A673 (cell line): Measurements from ENCODE around the gene DXO. TPM values are rescaled to one million over a fixed set of nuclear protein-coding genes. Genes with fewer than 3 reads are reported as not detected.
"Not testable (repeated sequence)": the region's sequence is repeated elsewhere in the genome, so short reads cannot be mapped to it uniquely, and the experiment has no call there.

Source experiments
- Bru-seq: library from RNA; stranded (reverse); fragments of 400-500 nt; gene quantifications from one replicate; lab custom pipeline; 2021; lab: Mats Ljungman, UMichigan
- BruChase-seq, 2 experiments: library from RNA; stranded (reverse); fragments of 400-500 nt; gene quantifications; one replicate each; lab custom pipeline; 2021; lab: Mats Ljungman, UMichigan
- BruUV-seq: library from RNA; stranded (reverse); fragments of 400-500 nt; replicated peaks from 2 replicates; lab custom pipeline; 2021; lab: Mats Ljungman, UMichigan
- CTCF ChIA-PET: fragments of 300-600 bp; sonication (Branson Sonifier 250); formaldehyde crosslinking; loops from one replicate; lab custom pipeline; 2022; ENCODE audit warnings: antibody characterized with exemption; lab: Charles Lee
- POLR2A ChIA-PET: fragments of 300-600 bp; sonication (Branson Sonifier 250); formaldehyde crosslinking; loops from one replicate; lab custom pipeline; 2022; ENCODE audit warnings: antibody characterized with exemption; ENCODE audit not compliant: low non-redundant PET; lab: Charles Lee
- DNase-seq: peaks from one replicate; pipeline ENCODE4 v3.0.0-alpha.2; 2015; ENCODE audit warnings: low spot score
- H3K27ac ChIP-seq: fragments of 200-600 bp; sonication (generic); 2 replicates; pipeline ENCODE4 v1.5.1; 2016; ENCODE audit warnings: mixed run types, low read depth, mild to moderate bottlenecking, mixed read lengths, antibody characterized with exemption, low read length; ENCODE audit not compliant: poor library complexity, severe bottlenecking
- H3K27me3 ChIP-seq: fragments of 200-600 bp; sonication (generic); replicated peaks from 2 replicates; pipeline ENCODE4 v1.6.1; 2017; ENCODE audit warnings: mixed run types, low read depth, mild to moderate bottlenecking, mixed read lengths, antibody characterized with exemption, low read length; ENCODE audit not compliant: insufficient read depth, poor library complexity
- H3K36me3 ChIP-seq: fragments of 200-600 bp; sonication (generic); 2 replicates; pipeline ENCODE4 v1.6.1; 2016; ENCODE audit warnings: mixed run types, mild to moderate bottlenecking, mixed read lengths, antibody characterized with exemption, low read length; ENCODE audit not compliant: insufficient read depth, poor library complexity, severe bottlenecking
- H3K4me1 ChIP-seq: fragments of 200-600 bp; sonication (generic); 2 replicates; pipeline ENCODE4 v1.6.1; 2017; ENCODE audit warnings: mixed run types, mild to moderate bottlenecking, mixed read lengths, antibody characterized with exemption, low read length; ENCODE audit not compliant: insufficient read depth, poor library complexity, severe bottlenecking
- H3K4me3 ChIP-seq: fragments of 200-600 bp; sonication (generic); 2 replicates; pipeline ENCODE4 v1.5.1; 2016; ENCODE audit warnings: low read depth, mixed run types, mild to moderate bottlenecking, mixed read lengths, low read length; ENCODE audit not compliant: poor library complexity, severe bottlenecking
- H3K9me3 ChIP-seq: fragments of 200-600 bp; sonication (generic); 2 replicates; pipeline ENCODE4 v1.6.1; 2016; ENCODE audit warnings: mixed run types, low read depth, mild to moderate bottlenecking, mixed read lengths, antibody characterized with exemption, low read length; ENCODE audit not compliant: poor library complexity, severe bottlenecking
- EZH2 ChIP-seq: fragments of 200-600 bp; sonication (generic); IDR thresholded peaks from 2 replicates; pipeline ENCODE4 v1.6.1; 2017; ENCODE audit warnings: borderline replicate concordance, low read depth, mild to moderate bottlenecking, mixed read lengths, antibody characterized with exemption, low read length; ENCODE audit not compliant: poor library complexity, severe bottlenecking
- intact Hi-C: fragments of 100-400 bp; cut with micrococcal nuclease; formaldehyde crosslinking; loops from one replicate; pipeline ENCODE4 v1.10.0; 2022; ENCODE audit not compliant: unreplicated experiment
- long read RNA-seq: library from polyadenylated mRNA; stranded (forward); transcript quantifications from one replicate; pipeline ENCODE4 v2.0.0, GENCODE V29; 2022
- total RNA-seq: library from RNA; stranded (reverse); gene quantifications from 2 replicates; pipeline ENCODE4 v1.2.3, GENCODE V29; 2021
- TF ChIP-seq, protein P1 (sequence below): fragments of 300-800, 200-600 bp; sonication (generic); conservative IDR thresholded peaks from 2 replicates; pipeline ENCODE4 v1.5.1; 2017; ENCODE audit warnings: low read depth, mild to moderate bottlenecking, antibody characterized with exemption, low read length, moderate library complexity, mixed read lengths

Gene DXO
- 35.6 and 37.2 TPM in 2 replicates for total RNA-seq
- percentile 60 among the genes with signal in this experiment for Bru-seq, nascent RNA
- BruChase-seq, experiment 1, labeled RNA remaining after a 2-hour chase, result percentile 68 among the genes with signal in this experiment
- BruChase-seq, experiment 2, labeled RNA remaining after a 6-hour chase, result percentile 74 among the genes with signal in this experiment
- long read RNA-seq, transcript DXO-202 (7 exons, 1,667 nt), result minor isoform, 5 of 67 reads
- long read RNA-seq, transcript DXO-201 (7 exons, 1,628 nt), result major isoform, 37 of 67 reads
- long read RNA-seq, partial matches to known transcripts, result 4 of 67 reads
- long read RNA-seq, other reads (novel, unspliced or antisense), result 19 of 67 reads

- BruUV-seq, result no TSS peak
These were observed at the start of gene DXO for GRCh38 chr6:31971993-31972708. Gene DXO (minus strand): TSS chr6:31972138. CDS start chr6:31971675, 463 bp downstream.

GRCh38 chr6:32014547-32014946, 42.6 kb upstream of the DXO start, which contains the start of gene C4B:
Gene C4B (plus strand): TSS chr6:32014795. CDS start chr6:32014846, 51 bp downstream.
- H3K27me3 ChIP-seq, CTCF ChIA-PET, H3K4me1 ChIP-seq, intact Hi-C loops, H3K36me3 ChIP-seq, DNase-seq, BruUV-seq, H3K27ac ChIP-seq, H3K9me3 ChIP-seq, POLR2A ChIA-PET, H3K4me3 ChIP-seq: not testable (repeated sequence)

More at GRCh38 chr6:31971993-31972708, at the start of gene DXO:
- peaks cover 19% of the 10 kb centered on the region for H3K4me1 ChIP-seq
- peak within 1 kb of the TSS; percentile 65 for H3K4me3 ChIP-seq
- H3K27ac ChIP-seq, result peak within 1 kb of the TSS; percentile 93
- peaks cover 29% of the 10 kb centered on the region for H3K36me3 ChIP-seq
- POLR2A ChIA-PET, result interaction anchor here (0.5 to 0.6 kb wide), 3 partner anchors 226 to 474 kb away, joined by 4 to 9 read pairs (median 8); partner anchors contain the start of gene ABHD16A
- no peak for TF ChIP-seq EZH2
- TF ChIP-seq, protein P1, sequence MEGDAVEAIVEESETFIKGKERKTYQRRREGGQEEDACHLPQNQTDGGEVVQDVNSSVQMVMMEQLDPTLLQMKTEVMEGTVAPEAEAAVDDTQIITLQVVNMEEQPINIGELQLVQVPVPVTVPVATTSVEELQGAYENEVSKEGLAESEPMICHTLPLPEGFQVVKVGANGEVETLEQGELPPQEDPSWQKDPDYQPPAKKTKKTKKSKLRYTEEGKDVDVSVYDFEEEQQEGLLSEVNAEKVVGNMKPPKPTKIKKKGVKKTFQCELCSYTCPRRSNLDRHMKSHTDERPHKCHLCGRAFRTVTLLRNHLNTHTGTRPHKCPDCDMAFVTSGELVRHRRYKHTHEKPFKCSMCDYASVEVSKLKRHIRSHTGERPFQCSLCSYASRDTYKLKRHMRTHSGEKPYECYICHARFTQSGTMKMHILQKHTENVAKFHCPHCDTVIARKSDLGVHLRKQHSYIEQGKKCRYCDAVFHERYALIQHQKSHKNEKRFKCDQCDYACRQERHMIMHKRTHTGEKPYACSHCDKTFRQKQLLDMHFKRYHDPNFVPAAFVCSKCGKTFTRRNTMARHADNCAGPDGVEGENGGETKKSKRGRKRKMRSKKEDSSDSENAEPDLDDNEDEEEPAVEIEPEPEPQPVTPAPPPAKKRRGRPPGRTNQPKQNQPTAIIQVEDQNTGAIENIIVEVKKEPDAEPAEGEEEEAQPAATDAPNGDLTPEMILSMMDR, result no peak
- intact Hi-C loops, result no loop called here
- no peaks in the 10 kb centered on the region for H3K27me3 ChIP-seq
- CTCF ChIA-PET, result interaction anchor here (0.8 kb wide), 1 partner anchor 20 kb away, joined by 4 read pairs; no protein-coding TSS in a partner anchor
- peak; percentile 99 for DNase-seq
- no peaks in the 10 kb centered on the region for H3K9me3 ChIP-seq

DNA sequence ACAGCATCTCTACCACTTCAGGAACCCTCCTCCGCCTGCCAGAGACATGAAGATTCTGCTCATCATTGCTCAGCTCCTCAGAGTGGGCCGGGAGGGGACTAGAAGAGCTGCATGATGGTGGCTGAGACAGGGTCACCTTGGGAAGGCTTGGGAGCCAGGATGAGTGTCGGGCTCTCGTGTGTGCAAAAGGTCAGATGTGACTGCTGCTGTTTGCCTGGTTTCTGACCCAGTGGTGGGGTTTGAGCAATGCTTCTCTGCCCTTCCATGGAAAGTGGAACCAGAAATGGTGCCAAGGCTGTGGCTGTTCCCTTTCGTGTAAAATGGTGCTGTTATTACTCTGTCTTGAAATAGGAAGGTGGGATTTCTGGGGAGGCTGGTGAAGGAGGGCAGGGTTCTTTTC, 41.8 kb upstream of the DXO start:
- H3K27ac ChIP-seq, H3K27me3 ChIP-seq, CTCF ChIA-PET, H3K36me3 ChIP-seq, H3K4me1 ChIP-seq, POLR2A ChIA-PET, H3K9me3 ChIP-seq, intact Hi-C loops, BruUV-seq, H3K4me3 ChIP-seq, DNase-seq: not testable (repeated sequence)

GRCh38 chr6:32012941-32013617, 41.1 kb upstream of the DXO start:
- H3K4me1 ChIP-seq, H3K36me3 ChIP-seq, BruUV-seq, DNase-seq, H3K4me3 ChIP-seq, POLR2A ChIA-PET, CTCF ChIA-PET, intact Hi-C loops, H3K27me3 ChIP-seq, H3K27ac ChIP-seq, H3K9me3 ChIP-seq: not testable (repeated sequence)

DNA sequence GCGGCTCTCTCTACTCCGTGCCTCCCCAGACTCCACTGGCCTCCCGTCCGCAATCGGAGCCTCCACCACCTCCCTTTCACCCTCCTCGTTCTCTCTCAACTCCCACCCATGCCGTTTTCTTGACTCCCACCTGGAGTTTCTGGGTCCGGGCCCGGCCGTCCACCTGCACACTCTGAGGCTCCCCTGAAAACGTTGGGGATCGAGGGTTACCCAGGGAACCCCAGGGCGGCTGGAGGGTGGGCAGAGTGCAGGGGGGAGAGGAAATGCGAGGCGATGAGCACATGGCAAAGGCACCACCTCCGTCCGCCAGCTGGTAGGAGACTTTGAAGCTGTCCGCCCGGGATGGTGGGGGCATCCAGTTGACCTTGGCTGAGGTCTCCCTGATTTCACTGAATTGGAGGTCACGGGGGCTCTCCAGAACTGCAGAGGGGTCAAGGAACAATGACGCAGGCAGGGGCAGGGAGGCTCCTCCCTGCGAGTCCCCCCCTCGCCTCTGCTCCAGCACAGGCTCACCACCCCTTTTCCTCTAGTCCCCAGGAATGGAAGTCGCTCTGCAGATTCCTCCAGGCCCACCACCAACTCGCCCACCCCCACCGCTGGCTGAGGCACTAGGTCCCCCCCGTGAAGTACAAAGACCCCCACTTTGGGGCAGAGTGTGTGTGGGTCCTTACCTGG, 39.1 kb upstream of the DXO start:
- POLR2A ChIA-PET, CTCF ChIA-PET, H3K4me1 ChIP-seq, intact Hi-C loops, H3K36me3 ChIP-seq, H3K4me3 ChIP-seq, DNase-seq, BruUV-seq, H3K9me3 ChIP-seq, H3K27ac ChIP-seq, H3K27me3 ChIP-seq: not testable (repeated sequence)

- intact Hi-C loops, H3K4me1 ChIP-seq, H3K36me3 ChIP-seq, H3K4me3 ChIP-seq, H3K27ac ChIP-seq, POLR2A ChIA-PET, BruUV-seq, DNase-seq, H3K27me3 ChIP-seq, H3K9me3 ChIP-seq, CTCF ChIA-PET: not testable (repeated sequence)
These were observed 37.6 kb upstream of the DXO start for GRCh38 chr6:32009537-32009936.
